PC-9 (cell line): Measurements from ENCODE around the gene NOC3L. TPM values are rescaled to one million over a fixed set of nuclear protein-coding genes. Genes with fewer than 3 reads are reported as not detected.

Source experiments
- BruUV-seq: library from RNA; stranded (reverse); fragments of 400-500 nt; replicated peaks from 2 replicates; lab custom pipeline; 2021; lab: Mats Ljungman, UMichigan
- CTCF ChIA-PET: fragments of 300-600 bp; sonication (Branson Sonifier 250); formaldehyde crosslinking; loops from one replicate; lab custom pipeline; 2022; ENCODE audit warnings: antibody characterized with exemption; lab: Charles Lee
- POLR2A ChIA-PET: fragments of 300-600 bp; sonication (Branson Sonifier 250); formaldehyde crosslinking; loops from one replicate; lab custom pipeline; 2022; ENCODE audit warnings: antibody characterized with exemption; ENCODE audit not compliant: unreplicated experiment; lab: Charles Lee
- DNase-seq, 2 experiments: peaks; one replicate each; pipeline versions ENCODE4 v3.0.0 to v3.0.0-alpha.2; 2015 to 2022; ENCODE audit warnings: mixed read lengths in 1 of 2
- H2AFZ ChIP-seq: fragments of 200-600 bp; sonication (generic); 2 replicates; pipeline ENCODE4 v1.8.1; 2017; ENCODE audit warnings: antibody characterized with exemption
- H3F3A ChIP-seq: fragments of 200-600 bp; sonication (generic); 2 replicates; pipeline ENCODE4 v1.8.1; 2017; ENCODE audit warnings: antibody characterized with exemption, mild to moderate bottlenecking, low read depth; ENCODE audit not compliant: insufficient read depth
- H3K27ac ChIP-seq: fragments of 200-600 bp; sonication (generic); 2 replicates; pipeline ENCODE4 v1.6.1; 2016; ENCODE audit warnings: mixed run types
- H3K27me3 ChIP-seq: fragments of 200-600 bp; sonication (generic); 2 replicates; pipeline ENCODE4 v1.6.1; 2016; ENCODE audit warnings: low read depth, mixed run types; ENCODE audit not compliant: insufficient read depth
- H3K36me3 ChIP-seq: fragments of 200-600 bp; sonication (generic); 2 replicates; pipeline ENCODE4 v1.6.1; 2016; ENCODE audit warnings: low read depth, mixed run types
- H3K4me1 ChIP-seq: fragments of 200-600 bp; sonication (generic); replicated peaks from 2 replicates; pipeline ENCODE4 v1.6.1; 2016; ENCODE audit warnings: mixed run types; ENCODE audit not compliant: insufficient read depth
- H3K4me2 ChIP-seq: fragments of 200-600 bp; sonication (generic); 2 replicates; pipeline ENCODE4 v1.6.1; 2017; ENCODE audit warnings: mixed run types
- H3K4me3 ChIP-seq: fragments of 200-600 bp; sonication (generic); 2 replicates; pipeline ENCODE4 v1.6.1; 2016; ENCODE audit warnings: mixed run types
- H3K79me2 ChIP-seq: fragments of 200-600 bp; sonication (generic); 2 replicates; pipeline ENCODE4 v1.6.1; 2017; ENCODE audit warnings: low read depth, mixed run types
- H3K9me2 ChIP-seq: fragments of 200-600 bp; sonication (generic); 2 replicates; pipeline ENCODE4 v1.8.1; 2017; ENCODE audit warnings: mild to moderate bottlenecking; ENCODE audit not compliant: insufficient read depth
- H3K9me3 ChIP-seq: fragments of 200-600 bp; sonication (generic); 2 replicates; pipeline ENCODE4 v1.8.1; 2016; ENCODE audit warnings: low read depth; ENCODE audit not compliant: insufficient read depth
- H4K20me1 ChIP-seq: fragments of 200-600 bp; sonication (generic); 2 replicates; pipeline ENCODE4 v1.8.1; 2017; ENCODE audit not compliant: insufficient read depth
- EZH2 ChIP-seq: fragments of 200-600 bp; sonication (generic); IDR thresholded peaks from 2 replicates; pipeline ENCODE4 v1.8.0; 2017; ENCODE audit warnings: antibody characterized with exemption, low read depth
- intact Hi-C: fragments of 100-400 bp; cut with micrococcal nuclease; formaldehyde crosslinking; loops from one replicate; pipeline ENCODE4 v1.10.0; 2022; ENCODE audit not compliant: unreplicated experiment
- total RNA-seq: library from RNA; stranded (reverse); gene quantifications from 2 replicates; pipeline ENCODE4 v1.2.3, GENCODE V29; 2021
- TF ChIP-seq, protein P1 (sequence below): fragments of 200-600 bp; sonication (generic); conservative IDR thresholded peaks from 2 replicates; pipeline ENCODE4 v1.6.1; 2017; ENCODE audit warnings: mixed run types, antibody characterized with exemption, mild to moderate bottlenecking, moderate library complexity

The NOC3L gene
- total RNA-seq, 1 experiment from 2014 or later, result 17.7 TPM

DNA sequence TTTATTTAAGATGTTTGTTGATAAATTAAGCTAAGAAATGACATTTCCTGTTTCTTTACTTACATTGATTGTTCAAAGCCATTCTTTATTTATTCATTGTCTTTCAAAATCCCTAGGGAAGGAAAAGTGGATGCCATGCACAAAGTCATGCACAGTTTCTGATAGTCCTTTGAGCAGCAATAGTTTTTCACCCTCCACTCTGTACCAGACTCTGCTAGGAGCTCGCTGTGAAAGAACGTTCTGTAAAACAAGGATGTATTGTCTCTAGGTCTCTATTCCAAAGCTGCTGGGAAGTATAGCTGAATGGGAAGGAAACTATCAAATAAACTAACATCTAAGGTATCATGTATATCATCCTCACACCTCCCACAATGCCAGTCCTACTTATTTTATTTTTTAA lies 7.8 kb upstream of the NOC3L start:
- no peaks in the 10 kb centered on the region for H3K4me1 ChIP-seq
- H3K4me3 ChIP-seq, result no peak overlapping the region
- H3K9me2 ChIP-seq, result no peaks in the 10 kb centered on the region
- CTCF ChIA-PET, result interaction anchor here (0.6 kb wide), 1 partner anchor 69 kb away, joined by 3 read pairs; no protein-coding TSS in a partner anchor
- H3K27me3 ChIP-seq, result no peaks in the 10 kb centered on the region
- H4K20me1 ChIP-seq, result no peaks in the 10 kb centered on the region
- intact Hi-C loops, result no loop called here
- no peak for DNase-seq
- POLR2A ChIA-PET, result no interaction called here
- no peaks in the 10 kb centered on the region for H3K36me3 ChIP-seq
- no peak overlapping the region for H2AFZ ChIP-seq
- BruUV-seq, result no TSS peak
- no peak overlapping the region for H3K27ac ChIP-seq
- no peak overlapping the region for H3K4me2 ChIP-seq
- no peak for TF ChIP-seq EZH2
- TF ChIP-seq, protein P1, sequence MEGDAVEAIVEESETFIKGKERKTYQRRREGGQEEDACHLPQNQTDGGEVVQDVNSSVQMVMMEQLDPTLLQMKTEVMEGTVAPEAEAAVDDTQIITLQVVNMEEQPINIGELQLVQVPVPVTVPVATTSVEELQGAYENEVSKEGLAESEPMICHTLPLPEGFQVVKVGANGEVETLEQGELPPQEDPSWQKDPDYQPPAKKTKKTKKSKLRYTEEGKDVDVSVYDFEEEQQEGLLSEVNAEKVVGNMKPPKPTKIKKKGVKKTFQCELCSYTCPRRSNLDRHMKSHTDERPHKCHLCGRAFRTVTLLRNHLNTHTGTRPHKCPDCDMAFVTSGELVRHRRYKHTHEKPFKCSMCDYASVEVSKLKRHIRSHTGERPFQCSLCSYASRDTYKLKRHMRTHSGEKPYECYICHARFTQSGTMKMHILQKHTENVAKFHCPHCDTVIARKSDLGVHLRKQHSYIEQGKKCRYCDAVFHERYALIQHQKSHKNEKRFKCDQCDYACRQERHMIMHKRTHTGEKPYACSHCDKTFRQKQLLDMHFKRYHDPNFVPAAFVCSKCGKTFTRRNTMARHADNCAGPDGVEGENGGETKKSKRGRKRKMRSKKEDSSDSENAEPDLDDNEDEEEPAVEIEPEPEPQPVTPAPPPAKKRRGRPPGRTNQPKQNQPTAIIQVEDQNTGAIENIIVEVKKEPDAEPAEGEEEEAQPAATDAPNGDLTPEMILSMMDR, result no peak
- H3K9me3 ChIP-seq, result no peaks in the 10 kb centered on the region
- no peaks in the 10 kb centered on the region for H3K79me2 ChIP-seq
- H3F3A ChIP-seq, result no peaks in the 10 kb centered on the region

DNA sequence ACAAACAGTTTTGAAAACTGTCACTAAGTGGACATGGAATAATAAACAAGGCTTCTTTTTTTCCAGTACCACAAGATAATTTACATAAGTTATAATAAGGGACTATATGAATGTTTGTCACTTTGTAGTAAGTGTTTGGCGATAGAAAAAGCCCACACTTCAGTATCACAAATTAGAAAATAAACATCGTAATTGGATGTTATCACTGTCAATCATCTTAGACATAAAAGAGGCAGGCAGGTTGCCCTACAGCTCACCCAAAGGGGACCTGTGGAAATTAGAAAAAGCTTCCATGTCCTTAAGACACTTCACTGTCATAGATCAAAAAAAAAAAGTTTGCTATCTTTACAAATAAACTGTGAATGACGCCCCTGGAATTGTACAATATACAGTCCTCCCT lies 3.6 kb upstream of the NOC3L start:
- CTCF ChIA-PET, result no interaction called here
- no peaks in the 10 kb centered on the region for H3K9me3 ChIP-seq

DNA sequence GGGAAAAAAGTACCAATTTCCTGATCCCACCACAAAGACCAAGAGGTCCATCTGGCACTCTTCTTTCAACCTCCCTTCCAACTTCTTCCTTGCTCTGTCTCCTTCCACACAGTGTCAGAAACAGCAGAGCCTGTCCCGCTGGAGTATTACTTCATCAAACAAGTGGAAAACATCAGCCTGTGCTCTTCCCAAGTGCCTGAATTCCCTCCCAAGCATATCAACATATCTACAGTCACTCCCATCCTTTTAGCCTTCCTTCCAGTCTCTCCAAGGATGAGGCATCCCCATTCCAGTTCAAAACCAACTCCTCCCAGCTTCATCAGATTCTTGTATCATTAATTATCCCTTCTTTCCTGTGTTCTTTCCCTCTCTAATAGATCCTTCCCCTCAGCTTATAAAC lies 1.7 kb upstream of the NOC3L start:
- H4K20me1 ChIP-seq, result no peaks in the 10 kb centered on the region; the same call in 1 of the 2 replicates
- H3K4me1 ChIP-seq, result peaks cover 10% of the 10 kb centered on the region
- TF ChIP-seq EZH2, result no peak
- TF ChIP-seq, protein P1, result no peak
- H3K9me2 ChIP-seq, result no peaks in the 10 kb centered on the region
- ChIA-PET POLR2A (no interaction called here), CTCF (interaction anchor here (1.0 kb wide), 1 partner anchor 80 kb away, joined by 3 read pairs; no protein-coding TSS in a partner anchor)
- no peak for DNase-seq
- no peaks in the 10 kb centered on the region for H3K27me3 ChIP-seq
- H3K4me3 ChIP-seq, result no peak overlapping the region
- intact Hi-C loops, result no loop called here
- H3K4me2 ChIP-seq, result no peak overlapping the region
- peaks cover 29% of the 10 kb centered on the region for H3K79me2 ChIP-seq
- H3F3A ChIP-seq, result no peaks in the 10 kb centered on the region
- no TSS peak for BruUV-seq
- H2AFZ ChIP-seq, result no peak overlapping the region
- H3K36me3 ChIP-seq, result no peaks in the 10 kb centered on the region; the same call in 1 of the 2 replicates
- no peak overlapping the region for H3K27ac ChIP-seq
- H3K9me3 ChIP-seq, result no peaks in the 10 kb centered on the region

More for the DNA sequence above, 3.6 kb upstream of the NOC3L start:
- H3K4me3 ChIP-seq, result no peak overlapping the region
- no peaks in the 10 kb centered on the region for H3K36me3 ChIP-seq
- H3K4me1 ChIP-seq, result peaks cover 3% of the 10 kb centered on the region
- no peaks in the 10 kb centered on the region for H3F3A ChIP-seq
- no peak overlapping the region for H3K4me2 ChIP-seq
- POLR2A ChIA-PET, result no interaction called here
- H3K9me2 ChIP-seq, result no peaks in the 10 kb centered on the region
- BruUV-seq, result no TSS peak
- no peaks in the 10 kb centered on the region for H3K27me3 ChIP-seq
- no peaks in the 10 kb centered on the region for H4K20me1 ChIP-seq
- H3K27ac ChIP-seq, result no peak overlapping the region
- peaks cover 13% of the 10 kb centered on the region for H3K79me2 ChIP-seq
- TF ChIP-seq EZH2, result no peak
- TF ChIP-seq, protein P1, result no peak
- intact Hi-C loops, result no loop called here
- no peak overlapping the region for H2AFZ ChIP-seq
- DNase-seq, result no peak
